Fibroblast of the aortic adventitia (primary cell): ENCODE data around the gene BRD1. TPM values are rescaled to one million over a fixed set of nuclear protein-coding genes. Genes with fewer than 3 reads are reported as not detected.

Experiments
- DNase-seq: peaks from one replicate; pipeline ENCODE4 v3.0.0-alpha.2; 2010; ENCODE audit warnings: low read depth
- H3K4me3 ChIP-seq: 2 replicates; pipeline ENCODE4 v1.5.1; 2011; ENCODE audit warnings: low read depth, mild to moderate bottlenecking, control low read depth, low read length, moderate library complexity
- total RNA-seq: library from RNA; depleted of rRNA; stranded (reverse); fragments of >200 nt; gene quantifications from 2 replicates; pipeline ENCODE4 v1.2.3, GENCODE V29; 2012; ENCODE audit warnings: low replicate concordance
- TF ChIP-seq, protein P1 (sequence below): IDR thresholded peaks from 2 replicates; pipeline ENCODE4 v1.5.1; 2011; ENCODE audit warnings: mild to moderate bottlenecking, low read length, control low read depth, inconsistent platforms; ENCODE audit not compliant: insufficient read depth

Gene BRD1
- total RNA-seq, 1 donor: 14.6 TPM

DNA sequence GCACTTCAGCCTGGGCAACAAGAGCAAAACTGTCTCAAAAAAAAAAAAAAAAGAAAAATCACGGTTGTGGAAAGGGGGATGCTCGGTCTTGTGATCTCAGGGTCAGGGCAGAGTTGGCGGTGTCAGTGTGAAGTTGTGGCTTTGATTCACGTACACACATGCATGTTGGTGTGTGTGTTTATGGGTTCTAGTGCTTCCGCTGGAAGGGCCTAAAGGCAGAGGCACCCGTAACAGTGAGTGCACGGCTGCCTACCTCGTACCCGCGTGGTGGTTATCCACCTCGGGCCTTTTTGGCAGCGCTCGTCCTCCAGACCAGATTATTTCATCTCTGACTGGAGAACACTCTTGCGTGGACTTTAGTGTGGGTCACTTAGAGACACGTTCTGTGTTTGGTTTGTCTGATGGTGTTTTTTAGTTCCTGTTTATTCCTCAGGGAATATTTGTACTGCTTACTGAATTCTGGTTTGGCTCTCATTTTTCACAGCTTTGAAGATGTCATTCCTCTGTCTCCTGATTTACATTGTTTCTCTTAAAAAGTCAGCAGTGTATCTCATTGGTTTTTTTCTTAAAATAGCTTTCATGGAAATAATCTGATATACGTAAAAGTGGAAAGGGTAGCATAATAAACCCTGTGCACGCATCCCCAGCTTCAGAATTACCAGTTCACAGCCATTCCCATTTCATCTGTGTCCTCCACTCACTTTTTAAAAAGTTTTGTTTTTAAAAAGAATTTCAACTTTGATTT lies 41.6 kb upstream of the BRD1 start:
- TF ChIP-seq, protein P1, sequence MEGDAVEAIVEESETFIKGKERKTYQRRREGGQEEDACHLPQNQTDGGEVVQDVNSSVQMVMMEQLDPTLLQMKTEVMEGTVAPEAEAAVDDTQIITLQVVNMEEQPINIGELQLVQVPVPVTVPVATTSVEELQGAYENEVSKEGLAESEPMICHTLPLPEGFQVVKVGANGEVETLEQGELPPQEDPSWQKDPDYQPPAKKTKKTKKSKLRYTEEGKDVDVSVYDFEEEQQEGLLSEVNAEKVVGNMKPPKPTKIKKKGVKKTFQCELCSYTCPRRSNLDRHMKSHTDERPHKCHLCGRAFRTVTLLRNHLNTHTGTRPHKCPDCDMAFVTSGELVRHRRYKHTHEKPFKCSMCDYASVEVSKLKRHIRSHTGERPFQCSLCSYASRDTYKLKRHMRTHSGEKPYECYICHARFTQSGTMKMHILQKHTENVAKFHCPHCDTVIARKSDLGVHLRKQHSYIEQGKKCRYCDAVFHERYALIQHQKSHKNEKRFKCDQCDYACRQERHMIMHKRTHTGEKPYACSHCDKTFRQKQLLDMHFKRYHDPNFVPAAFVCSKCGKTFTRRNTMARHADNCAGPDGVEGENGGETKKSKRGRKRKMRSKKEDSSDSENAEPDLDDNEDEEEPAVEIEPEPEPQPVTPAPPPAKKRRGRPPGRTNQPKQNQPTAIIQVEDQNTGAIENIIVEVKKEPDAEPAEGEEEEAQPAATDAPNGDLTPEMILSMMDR: no peak
- no peak for DNase-seq
- H3K4me3 ChIP-seq: no peak overlapping the region

DNA sequence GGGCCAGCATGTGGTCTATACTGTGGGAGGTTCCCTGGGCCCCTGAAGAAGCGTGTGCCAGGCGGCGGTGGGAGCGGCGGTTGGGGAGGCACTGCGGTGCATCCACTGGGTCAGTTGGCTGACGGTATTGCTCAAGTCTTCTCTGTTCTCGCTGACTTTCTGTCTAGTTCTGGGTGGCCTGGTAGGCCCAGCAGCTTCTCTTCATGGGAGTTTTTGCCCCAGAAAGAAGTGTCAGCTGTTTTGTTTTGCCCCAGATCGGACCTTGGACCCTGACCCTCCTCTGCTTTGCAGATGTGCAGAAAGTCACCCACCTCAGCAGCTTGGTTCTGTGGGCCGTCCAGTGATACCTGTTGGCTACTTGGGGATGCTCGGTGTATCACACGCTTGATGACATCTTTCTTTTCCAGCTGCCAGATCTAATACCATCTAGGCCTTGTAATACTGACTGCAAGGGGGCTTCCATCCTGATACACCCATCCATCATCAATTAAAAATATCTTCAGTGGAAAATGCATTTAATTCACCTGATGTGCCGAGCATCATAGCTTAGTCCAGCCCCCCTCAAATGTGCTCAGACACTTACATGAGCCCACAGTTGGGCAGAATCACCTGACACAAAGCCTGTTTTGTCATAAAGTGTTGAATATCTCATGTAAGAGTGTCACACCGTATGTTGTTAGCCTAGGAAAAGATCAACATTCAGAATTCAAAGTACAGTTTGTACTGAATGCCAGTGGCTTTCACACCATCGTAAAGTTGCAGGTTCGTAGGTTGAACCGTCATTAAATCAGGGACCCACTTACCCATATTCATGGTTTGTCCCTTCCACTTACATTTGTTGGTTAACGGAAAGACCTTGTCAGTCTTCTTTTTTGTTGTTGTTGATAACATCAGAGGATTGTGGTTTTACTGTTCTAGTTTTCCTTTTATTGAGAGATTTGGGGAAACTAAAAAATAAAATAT lies 39.9 kb upstream of the BRD1 start:
- no peak for DNase-seq
- TF ChIP-seq, protein P1: no peak
- H3K4me3 ChIP-seq: no peak overlapping the region

DNA sequence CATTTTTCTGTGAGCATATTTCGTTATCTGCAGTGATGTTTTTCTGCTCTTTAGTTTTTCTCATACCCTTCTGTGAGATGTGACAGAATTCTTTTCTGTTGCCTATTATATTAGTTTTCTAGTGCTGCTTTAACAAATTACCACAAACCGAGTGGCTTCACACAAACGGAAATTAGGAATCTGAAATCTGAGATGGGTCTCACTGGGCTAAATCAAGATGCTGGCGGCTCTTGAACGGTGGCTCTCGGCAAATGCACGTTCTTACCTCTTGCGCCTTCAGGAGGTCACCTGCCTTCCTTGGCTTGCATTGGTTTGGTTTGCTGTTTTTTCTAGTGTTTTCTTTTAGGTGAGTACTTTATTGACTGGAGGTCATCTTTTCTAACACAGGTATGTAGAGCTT lies 39.0 kb upstream of the BRD1 start:
- no peak overlapping the region for H3K4me3 ChIP-seq
- TF ChIP-seq, protein P1: no peak
- no peak for DNase-seq

DNA sequence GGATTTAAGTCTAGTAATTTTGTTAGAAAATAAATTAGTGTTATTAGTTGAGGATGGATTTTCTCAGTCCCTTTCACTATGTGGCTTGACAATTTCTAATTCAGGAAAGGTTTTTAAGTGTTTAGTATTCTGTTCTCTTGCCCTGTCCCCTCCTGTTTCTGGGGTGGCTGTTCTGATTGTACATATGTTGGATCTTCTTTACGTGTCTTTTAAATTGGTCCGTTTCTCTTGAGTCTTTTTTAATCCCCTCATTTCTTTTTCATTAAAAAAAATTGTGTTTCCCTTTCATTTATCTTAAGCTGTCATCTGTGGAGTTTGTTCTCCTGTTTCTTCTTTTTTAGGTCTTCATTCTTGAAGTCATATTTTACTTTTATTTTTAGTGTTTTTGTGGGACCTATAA lies 38.5 kb upstream of the BRD1 start:
- no peak for DNase-seq
- TF ChIP-seq, protein P1: no peak
- H3K4me3 ChIP-seq: no peak overlapping the region

DNA sequence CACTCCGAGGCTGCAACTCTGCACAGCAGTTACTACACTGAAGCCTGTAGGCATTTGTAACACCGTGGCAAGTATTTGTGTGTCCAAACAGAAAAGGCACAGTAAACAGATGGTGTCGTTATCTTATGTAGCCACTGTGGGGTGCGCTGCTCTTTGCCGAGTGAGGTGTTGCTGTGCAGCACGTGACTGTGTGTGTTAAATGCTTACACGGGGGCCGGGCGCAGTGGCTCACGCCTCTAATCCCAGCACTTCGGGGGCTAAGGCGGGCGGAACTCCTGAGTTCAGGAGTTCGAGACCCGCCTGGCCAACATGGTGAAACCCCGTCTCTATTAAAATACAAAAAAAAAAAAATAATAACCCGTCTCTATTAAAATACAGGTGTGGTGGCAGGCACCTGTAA lies 37.5 kb upstream of the BRD1 start:
- no peak for DNase-seq
- TF ChIP-seq, protein P1: no peak
- H3K4me3 ChIP-seq: no peak overlapping the region

DNA sequence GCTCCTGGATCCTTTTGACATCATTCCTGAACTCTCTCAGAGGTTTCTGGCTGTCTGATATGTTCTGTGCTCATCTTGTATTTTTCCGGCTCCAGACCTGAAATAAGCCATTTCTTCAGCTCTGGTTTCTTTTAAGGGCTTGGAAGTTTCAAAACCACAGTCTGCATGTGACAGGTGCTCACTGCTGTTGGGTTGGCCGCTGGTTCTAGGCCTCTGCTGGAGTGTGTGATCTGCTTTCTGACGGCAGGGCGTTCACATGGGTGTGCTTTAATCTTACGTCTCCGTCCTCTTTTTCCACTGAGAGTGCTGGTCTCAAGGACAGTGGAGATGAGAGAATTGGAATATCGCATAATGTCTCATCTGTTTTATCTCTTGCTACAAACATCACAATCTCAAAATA lies 36.3 kb upstream of the BRD1 start:
- no peak overlapping the region for H3K4me3 ChIP-seq
- no peak for DNase-seq
- TF ChIP-seq, protein P1: no peak
